ENCODE results near the gene SLC2A11.
"Not testable (repeated sequence)": the region's sequence is repeated elsewhere in the genome, so short reads cannot be mapped to it uniquely, and the experiment has no call there.

Gene SLC2A11

GRCh38 chr22:23892706-23893105 lies 35.0 kb downstream of the SLC2A11 start:
- no peak for DNase-seq

DNA sequence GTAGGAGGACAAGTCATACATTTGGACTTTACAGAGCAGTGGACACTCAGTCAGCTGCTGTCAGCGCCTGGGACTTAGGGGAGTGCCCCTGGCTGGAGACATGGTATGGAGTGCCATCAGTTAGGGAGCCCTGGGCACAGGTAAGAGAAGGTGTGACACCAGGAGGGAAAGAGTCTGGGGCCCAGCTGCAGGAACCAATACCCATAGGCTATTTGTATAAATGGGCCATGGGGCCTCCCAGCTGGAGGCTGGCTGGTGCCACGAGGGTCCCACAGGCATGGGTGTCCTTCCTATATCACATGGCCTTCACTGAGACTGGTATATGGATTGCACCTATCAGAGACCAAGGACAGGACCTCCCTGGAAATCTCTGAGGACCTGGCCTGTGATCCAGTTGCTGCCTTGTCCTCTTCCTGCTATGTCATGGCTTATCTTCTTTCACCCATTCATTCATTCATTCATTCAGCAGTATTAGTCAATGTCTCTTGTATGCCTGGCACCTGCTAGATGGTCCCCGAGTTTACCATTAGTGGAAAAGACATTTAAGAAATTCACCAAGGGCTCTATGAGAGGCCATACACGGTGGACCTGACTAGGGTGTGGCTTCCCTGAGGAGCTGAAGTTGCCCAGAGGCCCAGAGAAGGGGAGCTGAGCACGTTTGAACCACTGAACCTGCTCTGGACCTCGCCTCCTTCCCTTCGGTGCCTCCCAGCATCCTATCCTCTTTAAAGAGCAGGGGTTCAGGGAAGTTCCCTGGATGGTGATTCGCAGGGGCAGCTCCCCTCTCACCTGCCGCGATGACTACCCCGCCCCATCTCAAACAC lies 35.7 kb downstream of the SLC2A11 start:
- no peak for DNase-seq

DNA sequence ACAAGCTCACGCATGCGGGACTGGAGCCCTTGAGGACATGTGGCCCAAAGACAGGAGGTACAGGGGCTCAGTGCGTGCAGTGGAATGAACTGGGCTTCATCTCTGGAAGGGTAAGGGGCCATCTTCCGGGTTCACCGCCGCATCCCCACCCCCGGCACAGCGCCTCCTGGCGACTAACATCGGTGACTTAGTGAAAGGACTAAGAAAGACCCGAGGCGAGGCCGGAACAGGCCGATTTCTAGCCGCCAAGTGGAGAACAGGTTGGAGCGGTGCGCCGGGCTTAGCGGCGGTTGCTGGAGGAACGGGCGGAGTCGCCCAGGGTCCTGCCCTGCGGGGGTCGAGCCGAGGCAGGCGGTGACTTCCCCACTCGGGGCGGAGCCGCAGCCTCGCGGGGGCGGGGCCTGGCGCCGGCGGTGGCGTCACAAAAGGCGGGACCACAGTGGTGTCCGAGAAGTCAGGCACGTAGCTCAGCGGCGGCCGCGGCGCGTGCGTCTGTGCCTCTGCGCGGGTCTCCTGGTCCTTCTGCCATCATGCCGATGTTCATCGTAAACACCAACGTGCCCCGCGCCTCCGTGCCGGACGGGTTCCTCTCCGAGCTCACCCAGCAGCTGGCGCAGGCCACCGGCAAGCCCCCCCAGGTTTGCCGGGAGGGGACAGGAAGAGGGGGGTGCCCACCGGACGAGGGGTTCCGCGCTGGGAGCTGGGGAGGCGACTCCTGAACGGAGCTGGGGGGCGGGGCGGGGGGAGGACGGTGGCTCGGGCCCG lies 36.5 kb downstream of the SLC2A11 start, which contains the start of gene MIF:
MIF (plus strand) TSS at position 439 of the 765 bp plus-strand sequence; CDS start at position 531, 92 bp downstream.
- DNase-seq: peak; percentile 96

GRCh38 chr22:23894710-23895598 lies 37.3 kb downstream of the SLC2A11 start:
- DNase-seq: peak; percentile 83

DNA sequence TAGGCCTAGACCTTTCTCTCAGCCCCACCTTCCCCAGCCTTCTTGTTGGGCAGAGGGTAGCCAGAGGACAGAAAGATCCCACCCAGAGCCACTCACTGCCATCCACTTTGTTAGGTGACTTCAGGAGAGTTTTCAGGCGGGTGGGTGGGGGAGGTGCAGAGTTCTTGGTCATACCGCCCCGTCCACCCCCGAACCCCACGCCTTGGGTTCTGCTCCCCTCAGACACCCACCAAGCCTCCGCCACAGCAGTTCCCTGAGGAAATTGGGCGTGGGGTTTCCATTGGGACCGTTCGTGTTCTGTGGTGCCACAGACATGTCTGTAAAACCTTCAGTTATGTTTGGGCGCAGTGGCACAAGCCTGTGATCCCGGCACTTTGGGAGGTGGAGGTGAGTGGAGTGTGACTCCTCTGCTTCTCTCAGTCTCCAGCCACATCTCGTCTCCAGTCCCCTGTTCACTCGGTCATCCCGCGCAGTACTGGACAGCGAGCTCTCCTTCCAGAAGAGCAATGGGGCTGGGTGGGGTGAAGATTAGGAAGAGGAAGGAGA lies 38.0 kb downstream of the SLC2A11 start:
- no peak for DNase-seq

DNA sequence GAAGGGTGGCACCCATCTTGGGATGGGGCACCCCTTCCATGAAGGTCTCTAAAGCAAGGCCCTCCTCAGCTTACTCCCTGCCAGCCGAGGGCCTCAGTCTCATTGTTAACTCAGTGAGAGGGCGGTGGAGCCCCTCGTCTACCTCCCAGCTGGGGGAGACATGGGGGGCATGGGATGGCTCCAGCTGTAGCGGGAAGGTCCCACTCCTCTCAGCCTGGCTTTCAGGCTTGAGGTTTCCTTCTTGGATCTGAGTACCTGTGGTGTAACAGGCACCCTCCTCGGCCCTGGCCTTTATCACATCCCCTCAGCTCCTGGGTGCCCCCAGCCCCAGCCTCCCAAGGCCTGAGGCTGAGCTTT lies 38.5 kb downstream of the SLC2A11 start:
- no peak for DNase-seq

- no peak for DNase-seq
Observed at GRCh38 chr22:23896523-23897186, 39.0 kb downstream of the SLC2A11 start.

DNA sequence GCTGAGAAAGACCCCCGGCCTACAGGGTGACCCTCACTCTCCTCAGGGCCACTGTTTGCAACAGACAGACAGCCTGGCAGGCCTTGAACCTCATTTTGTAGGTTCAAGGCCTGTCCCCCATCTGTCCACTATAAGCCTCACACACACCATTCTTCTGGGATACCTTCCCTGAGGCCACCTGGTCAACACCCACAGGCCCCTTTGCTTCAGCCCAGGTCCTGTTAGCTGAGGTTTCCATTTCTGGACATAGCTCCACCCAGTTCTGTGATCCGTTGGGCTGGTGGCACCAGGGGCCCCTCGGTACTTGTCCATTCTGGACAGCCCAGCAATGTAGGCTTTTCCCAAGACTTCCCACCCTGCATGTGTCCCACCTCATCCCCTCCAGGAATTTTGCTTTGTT lies 39.6 kb downstream of the SLC2A11 start:
- DNase-seq: no peak

- no peak for DNase-seq
Observed at GRCh38 chr22:23898006-23898974, 40.6 kb downstream of the SLC2A11 start.

- DNase-seq: no peak
Observed at GRCh38 chr22:23899042-23899745, 41.5 kb downstream of the SLC2A11 start.

GRCh38 chr22:23900227-23900626 lies 42.6 kb downstream of the SLC2A11 start:
- not testable (repeated sequence) for DNase-seq

GRCh38 chr22:23901600-23901999 lies 43.9 kb downstream of the SLC2A11 start:
- no peak for DNase-seq

DNA sequence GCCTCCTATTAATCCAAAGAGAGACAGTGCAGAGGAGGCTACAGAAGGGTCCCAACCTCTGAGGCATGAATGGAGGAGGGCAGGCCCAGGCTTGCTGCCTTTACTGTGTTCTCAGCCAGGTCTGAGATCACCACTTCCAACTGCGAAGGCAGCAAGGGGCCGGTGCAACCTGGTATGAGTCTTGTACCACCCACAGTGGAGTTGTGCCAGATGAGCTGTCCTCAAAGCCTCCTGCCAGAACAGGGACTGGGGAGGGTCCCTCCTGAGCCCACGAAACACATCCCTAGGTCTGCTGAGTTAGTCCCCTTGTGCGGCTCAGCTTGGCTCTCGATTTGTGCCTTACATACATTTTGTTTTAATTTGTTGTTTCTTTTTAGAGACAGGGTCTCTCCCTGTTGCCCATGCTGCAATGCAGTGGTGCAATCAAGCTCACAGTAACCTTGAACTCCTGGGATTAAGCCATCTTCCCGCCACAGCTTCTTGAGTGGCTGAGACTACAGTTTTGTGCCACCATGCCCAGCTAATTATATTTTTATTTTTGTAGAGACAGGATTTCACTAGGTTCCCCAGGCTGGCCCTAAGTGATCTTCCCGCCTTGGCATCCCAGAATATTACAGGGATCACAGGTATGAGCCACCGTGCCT lies 45.8 kb downstream of the SLC2A11 start:
- DNase-seq: no peak

DNA sequence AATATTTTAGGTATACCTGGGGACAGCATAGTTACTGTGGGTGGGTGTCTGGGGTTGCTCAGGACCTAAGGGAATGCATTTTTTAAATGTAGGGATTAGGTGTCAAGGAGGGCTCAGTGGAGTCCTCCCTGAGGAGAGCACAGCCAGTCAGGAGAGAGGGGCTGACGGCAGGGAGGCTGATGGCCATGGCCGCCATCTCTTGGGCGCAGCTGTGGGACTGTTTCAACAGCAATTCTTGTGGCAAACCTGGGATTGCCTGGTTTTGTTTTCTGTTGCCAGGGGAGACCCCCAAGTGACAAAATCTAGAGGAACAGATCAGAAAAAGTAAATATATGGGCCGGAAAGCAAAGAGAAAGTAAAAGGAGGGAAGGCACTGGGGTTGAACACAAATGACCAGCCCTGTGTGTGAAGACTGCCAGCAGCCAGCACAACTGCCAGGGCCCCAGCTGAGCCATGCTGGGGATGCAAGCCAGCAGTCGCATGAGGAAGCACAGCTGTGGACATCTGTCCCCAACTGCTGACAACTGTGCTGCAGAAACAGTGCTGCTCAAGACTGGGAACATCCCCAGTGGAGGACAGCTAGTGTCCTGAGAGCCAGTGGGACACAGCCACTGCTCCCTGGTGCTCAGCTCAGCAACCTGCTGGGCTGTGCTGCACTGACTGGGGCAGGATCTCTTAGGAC lies 47.0 kb downstream of the SLC2A11 start:
- no peak for DNase-seq

DNA sequence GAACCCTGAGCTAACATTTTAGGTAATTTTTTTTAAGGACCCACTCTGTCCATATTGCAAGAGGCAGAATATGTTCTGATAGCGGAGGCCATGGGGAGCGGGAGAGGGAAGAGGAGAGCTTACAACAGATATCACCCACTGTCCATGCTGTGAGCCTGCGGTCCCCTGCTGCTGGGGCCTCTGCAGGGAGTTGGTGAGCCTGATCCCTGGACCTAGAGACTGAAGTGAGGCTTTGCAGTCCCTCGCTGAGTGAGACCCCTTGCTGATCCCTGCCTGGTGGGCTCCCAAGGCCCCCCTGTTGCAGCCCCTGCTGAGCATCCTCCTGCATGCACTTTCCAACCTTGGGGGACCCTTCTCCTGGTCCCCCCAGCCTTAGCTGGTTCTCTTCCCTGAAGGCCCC lies 49.0 kb downstream of the SLC2A11 start:
- no peak for DNase-seq

GRCh38 chr22:23907423-23907822 lies 49.7 kb downstream of the SLC2A11 start:
- DNase-seq: not testable (repeated sequence)

DNA sequence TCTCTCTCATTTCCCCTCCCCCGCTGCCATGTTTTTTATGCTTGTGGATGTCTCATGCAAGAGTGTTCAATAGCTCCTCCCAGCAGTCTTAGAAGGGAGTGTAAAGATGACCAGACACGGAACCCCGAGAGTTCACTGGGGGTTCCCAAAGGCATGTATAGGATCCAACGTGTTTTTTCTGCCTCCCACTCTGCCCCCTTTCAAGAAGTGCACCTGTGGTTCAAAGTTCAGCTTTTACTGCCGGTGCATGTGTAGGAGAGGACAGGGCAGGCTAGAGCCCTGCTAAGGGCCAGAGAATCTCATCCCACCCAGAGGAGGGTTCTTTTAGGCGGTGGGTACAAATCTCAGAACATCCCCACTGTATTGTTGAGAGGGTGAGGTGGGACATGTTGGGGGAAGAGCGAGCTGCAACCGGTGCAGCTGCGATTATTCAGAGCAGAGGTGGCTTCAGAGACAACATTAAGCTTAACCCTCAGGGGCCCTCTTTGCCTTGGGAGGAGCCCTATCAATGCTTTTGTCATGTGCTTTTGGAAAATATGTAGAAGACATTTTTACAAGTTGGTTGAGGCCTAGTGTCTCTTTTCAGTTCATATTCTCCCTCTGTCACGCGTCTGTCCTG lies 51.0 kb downstream of the SLC2A11 start:
- DNase-seq: no peak

- no peak for DNase-seq
Observed at GRCh38 chr22:23909296-23909898, 51.7 kb downstream of the SLC2A11 start.

Measured in COR-L47 (cell line).